GM12878 (cell line): ENCODE measurements around the gene PLSCR1. TPM values are rescaled to one million over a fixed set of nuclear protein-coding genes. Genes with fewer than 3 reads are reported as not detected.

ENCODE experiments used
- ATAC-seq: fragments of 200-7000 bp; cut with Tn5 transposase; 3 replicates; pipeline ENCODE4 v1.9.1; 2020; ENCODE audit warnings: mild to moderate bottlenecking, moderate library complexity
- BruUV-seq: library from RNA; stranded (reverse); fragments of 400-500 nt; replicated peaks from 2 replicates; lab custom pipeline; 2021; lab: Mats Ljungman, UMichigan
- CTCF ChIA-PET: fragments of 300-600 bp; sonication (Branson Sonifier 250); formaldehyde crosslinking; extraction: SDS; loops from one replicate; lab custom pipeline; 2021; ENCODE audit warnings: inconsistent platforms; lab: Yijun Ruan, JAX
- POLR2A ChIA-PET: fragments of 350-600 bp; formaldehyde crosslinking; extraction: SDS; loops from one replicate; lab custom pipeline; 2021; ENCODE audit warnings: inconsistent platforms; lab: Charles Lee
- RAD21 ChIA-PET: fragments of 300-600 bp; sonication (Branson Sonifier 250); formaldehyde crosslinking; loops from one replicate; lab custom pipeline; 2023; ENCODE audit warnings: antibody characterized with exemption; ENCODE audit not compliant: unreplicated experiment; lab: Charles Lee
- SMC1A ChIA-PET: fragments of 300-600 bp; sonication (Branson Sonifier 250); formaldehyde crosslinking; loops from one replicate; lab custom pipeline; 2023; ENCODE audit not compliant: unreplicated experiment, uncharacterized antibody; lab: Charles Lee
- DNase-seq: peaks from one replicate; pipeline ENCODE4 v3.0.0-alpha.2; 2011; ENCODE audit warnings: low read depth, low spot score
- FAIRE-seq: peaks from 3 replicates; lab custom pipeline; 2011; peaks lifted over from hg19 to GRCh38; lab: Jason Lieb, UNC
- H2AFZ ChIP-seq: 2 replicates; pipeline ENCODE4 v1.6.0; 2011; ENCODE audit warnings: low read depth, low read length, control low read depth; ENCODE audit not compliant: control insufficient read depth
- H3K27ac ChIP-seq: 2 replicates; pipeline ENCODE4 v1.5.1; 2011; ENCODE audit warnings: control low read depth; ENCODE audit not compliant: control insufficient read depth, insufficient read depth
- H3K27me3 ChIP-seq, 2 experiments: replicated peaks in 1 of 2; 2 replicates each; pipeline versions ENCODE4 v1.6.0 to v1.6.1; 2011; ENCODE audit warnings: low read length in 1 of 2; ENCODE audit not compliant: control insufficient read depth in 2 of 2, insufficient read depth in 2 of 2
- H3K36me3 ChIP-seq, 2 experiments: 2 replicates each; pipeline ENCODE4 v1.5.1; 2011; ENCODE audit warnings: low read length in 1 of 2; ENCODE audit not compliant: control insufficient read depth in 2 of 2, insufficient read depth in 2 of 2
- H3K4me1 ChIP-seq: 2 replicates; pipeline ENCODE4 v1.6.1; 2011; ENCODE audit warnings: mild to moderate bottlenecking, low read length, moderate library complexity, mixed read lengths; ENCODE audit not compliant: control insufficient read depth, insufficient read depth
- H3K4me2 ChIP-seq: 2 replicates; pipeline ENCODE4 v1.6.0; 2011; ENCODE audit warnings: control low read depth; ENCODE audit not compliant: control insufficient read depth, insufficient read depth
- H3K4me3 ChIP-seq: fragments of 200-600 bp; sonication (generic); 2 replicates; pipeline ENCODE4 v1.5.1; 2016
- H3K79me2 ChIP-seq: 2 replicates; pipeline ENCODE4 v1.6.0; 2011; ENCODE audit warnings: low read length; ENCODE audit not compliant: control insufficient read depth, insufficient read depth
- H3K9ac ChIP-seq: 2 replicates; pipeline ENCODE4 v1.8.0; 2011; ENCODE audit warnings: low read length, control low read depth, mixed read lengths; ENCODE audit not compliant: control insufficient read depth, insufficient read depth
- H3K9me3 ChIP-seq: replicated peaks from 3 replicates; pipeline ENCODE4 v1.5.1; 2011; ENCODE audit warnings: mild to moderate bottlenecking, low read length; ENCODE audit not compliant: control insufficient read depth, insufficient read depth
- H4K20me1 ChIP-seq: 2 replicates; pipeline ENCODE4 v1.6.0; 2011; ENCODE audit not compliant: control insufficient read depth, insufficient read depth
- BCL11A ChIP-seq: IDR thresholded peaks from 2 replicates; pipeline ENCODE4 v1.6.1; 2011; ENCODE audit warnings: low read depth, low read length
- CEBPB ChIP-seq, 2 experiments: fragments of 150-350 bp in 1 of 2; IDR thresholded peaks; 2 replicates each; pipeline ENCODE4 v1.6.1; 2012 to 2014; ENCODE audit warnings: low read depth in 2 of 2, low read length in 2 of 2, borderline replicate concordance in 1 of 2, inconsistent platforms in 1 of 2
- CREM ChIP-seq: IDR thresholded peaks from 2 replicates; pipeline ENCODE4 v1.6.1; 2014; ENCODE audit warnings: antibody characterized with exemption, low read depth
- CTCF ChIP-seq, 3 experiments: IDR thresholded peaks in 2 of 3; conservative IDR thresholded peaks in 1 of 3; 2 replicates each; pipeline ENCODE4 v1.5.1; 2011; ENCODE audit warnings: low read depth in 3 of 3, low read length in 3 of 3, mild to moderate bottlenecking in 3 of 3, control low read depth in 2 of 3, moderate library complexity in 2 of 3, inconsistent platforms in 1 of 3, mixed read lengths in 1 of 3; ENCODE audit not compliant: control insufficient read depth in 2 of 3, insufficient read depth in 1 of 3; ENCODE audit errors: extremely low read depth in 1 of 3
- E4F1 ChIP-seq: fragments of 450-650 bp; IDR thresholded peaks from 2 replicates; pipeline ENCODE4 v1.6.1; 2018; ENCODE audit warnings: borderline replicate concordance, mild to moderate bottlenecking; ENCODE audit not compliant: partially characterized antibody
- HSF1 ChIP-seq: fragments of 150-350 bp; IDR thresholded peaks from 2 replicates; pipeline ENCODE4 v1.6.1; 2014; ENCODE audit warnings: mild to moderate bottlenecking, low read depth, low read length
- IKZF2 ChIP-seq, 2 experiments: fragments of 450-650 bp; IDR thresholded peaks; 2 replicates each; pipeline ENCODE4 v1.6.1; 2017; ENCODE audit warnings: mild to moderate bottlenecking in 2 of 2, moderate library complexity in 2 of 2
- NFXL1 ChIP-seq: fragments of 450-650 bp; IDR thresholded peaks from 2 replicates; pipeline ENCODE4 v1.6.1; 2017; ENCODE audit warnings: antibody characterized with exemption, mild to moderate bottlenecking, borderline replicate concordance
- NR2C2 ChIP-seq: IDR thresholded peaks from 2 replicates; pipeline ENCODE4 v1.6.1; 2011; ENCODE audit warnings: borderline replicate concordance, low read depth; ENCODE audit not compliant: control insufficient read depth, insufficient read length
- PBX3 ChIP-seq: IDR thresholded peaks from 2 replicates; pipeline ENCODE4 v1.6.1; 2011; ENCODE audit warnings: mild to moderate bottlenecking, low read depth, low read length, moderate library complexity; ENCODE audit not compliant: insufficient replicate concordance
- RBBP5 ChIP-seq: fragments of 200-600 bp; sonication (generic); conservative IDR thresholded peaks from 2 replicates; pipeline ENCODE4 v1.6.1; 2016
- RCOR1 ChIP-seq: conservative IDR thresholded peaks from 2 replicates; pipeline ENCODE4 v1.6.1; 2012; ENCODE audit warnings: low read depth, low read length, improper control_type of control experiment
- RUNX3 ChIP-seq: IDR thresholded peaks from 2 replicates; pipeline ENCODE4 v1.6.1; 2012; ENCODE audit warnings: low read length, inconsistent platforms
- WGBS: methylation state at CpG from one replicate; pipeline ENCODE4 v1.1.6; 2016; ENCODE audit warnings: low lambda C conversion rate; ENCODE audit not compliant: insufficient replicate concordance, insufficient coverage; ENCODE audit errors: missing lambda C conversion rate; 5-methylcytosine and 5-hydroxymethylcytosine counted together
- in situ Hi-C: fragments of 300-500 bp; cut with MboI; formaldehyde crosslinking; loops from 9 replicates; pipeline ENCODE4 v1.14.3; 2018; ENCODE audit warnings: mixed read lengths
- intact Hi-C: fragments of 100-400 bp; cut with micrococcal nuclease; formaldehyde crosslinking; loops from one replicate; pipeline ENCODE4 v1.14.2; 2022; ENCODE audit not compliant: unreplicated experiment
- polyA plus RNA-seq, 11 experiments: library from polyadenylated mRNA; depleted of rRNA in 4 of 11; unstranded in 6 of 11; stranded (reverse) in 5 of 11; fragments of >200 nt; fragmentation: Nextera tagmentation in 4 of 11; fragmentation: Illumina TruSeq in 1 of 11; extraction: Ambion mirVana in 4 of 11; extraction: Trizol in 1 of 11; gene quantifications; 1 replicate in 1 of 11; 2 replicates in 10 of 11; pipeline versions ENCODE4 v1.2.1 to v1.2.3, GENCODE V29; 2011 to 2016; ENCODE audit warnings: inconsistent platforms in 2 of 11, missing spikeins in 2 of 11, low read depth in 1 of 11
- total RNA-seq, 4 experiments: library from RNA; depleted of rRNA in 3 of 4; stranded (reverse); fragments of >200 nt in 3 of 4; fragmentation: Illumina TruSeq in 1 of 4; extraction: Trizol in 1 of 4; gene quantifications; 2 replicates each; pipeline versions ENCODE4 v1.2.1 to v1.2.3, GENCODE V29; 2013 to 2021

The PLSCR1 gene
- total and polyA plus RNA-seq, 10 of the 15 experiments (the other 5 are each of a cell fraction or from before 2014, with no cell fraction given): 35.4 to 77.8 (median 41.1) TPM

GRCh38 chr3:146566138-146566537 is 21.7 kb upstream of the PLSCR1 start (continued):
- no peak for TF ChIP-seq E4F1
- no peak for TF ChIP-seq CREM
- TF ChIP-seq HSF1: no peak
- TF ChIP-seq NR2C2: no peak
- TF ChIP-seq, all 136 proteins: peak for 0

GRCh38 chr3:146561879-146562278 is 17.5 kb upstream of the PLSCR1 start:
- no peaks in the 10 kb centered on the region for H4K20me1 ChIP-seq
- H3K4me2 ChIP-seq: no peak overlapping the region
- intact Hi-C loops (no loop called here), in situ Hi-C loops (no loop called here)
- H3K27ac ChIP-seq: no peak overlapping the region
- FAIRE-seq (no peak), DNase-seq (no peak), ATAC-seq (no peak)
- CTCF ChIA-PET: interaction anchor here (0.6 kb wide), 1 partner anchor 175 kb away, joined by 3 read pairs; no protein-coding TSS in a partner anchor
- POLR2A ChIA-PET: no interaction called here
- no peaks in the 10 kb centered on the region for H3K79me2 ChIP-seq
- no peaks in the 10 kb centered on the region for H3K4me1 ChIP-seq
- H3K9me3 ChIP-seq: no peaks in the 10 kb centered on the region; the same call in 2 of the 3 replicates
- SMC1A ChIA-PET: no interaction called here
- no peak overlapping the region for H3K4me3 ChIP-seq
- RAD21 ChIA-PET: no interaction called here
- no peaks in the 10 kb centered on the region for H3K36me3 ChIP-seq
- H3K27me3 ChIP-seq: no peaks in the 10 kb centered on the region
- H2AFZ ChIP-seq: no peak overlapping the region
- no TSS peak for BruUV-seq
- H3K9ac ChIP-seq: no peak overlapping the region
- WGBS: 0% methylated on average over 1 of the region's 1 CpG
- TF ChIP-seq CEBPB (IDR thresholded peaks at IDR 0.05; ENCODE audit: borderline replicate concordance in 1 of 2, low read depth in 2 of 2, low read length in 2 of 2) (no peak), RUNX3 (no peak), RCOR1 (no peak), PBX3 (no peak), BCL11A (no peak), CTCF (IDR thresholded peaks at IDR 0.05 in 2 of 3, conservative IDR thresholded peaks at IDR 0.05 in 1 of 3; ENCODE audit: control insufficient read depth in 2 of 3, extremely low read depth in 1 of 3, insufficient read depth in 1 of 3, low read depth in 3 of 3, low read length in 3 of 3) (no peak), HSF1 (no peak), IKZF2 (IDR thresholded peaks at IDR 0.05) (no peak), NFXL1 (no peak), RBBP5 (no peak)
